Endothelial cell of umbilical vein (primary cell): ENCODE results near the gene AURKB. TPM values are rescaled to one million over a fixed set of nuclear protein-coding genes. Genes with fewer than 3 reads are reported as not detected.
A peak's percentile ranks its signal among the peaks of the same experiment; 100 is the strongest.

Source experiments
- BruUV-seq: library from RNA; stranded (reverse); fragments of 400-500 nt; replicated peaks from 2 replicates; lab custom pipeline; 2021; lab: Mats Ljungman, UMichigan
- CTCF ChIA-PET: fragments of 300-600, 350-600 bp; sonication (Branson Sonifier 250); formaldehyde crosslinking; loops from one replicate; lab custom pipeline; 2021; ENCODE audit warnings: antibody characterized with exemption, inconsistent platforms; lab: Charles Lee
- POLR2A ChIA-PET: fragments of 300-600, 350-600 bp; sonication (Branson Sonifier 250); formaldehyde crosslinking; loops from one replicate; lab custom pipeline; 2021; ENCODE audit warnings: antibody characterized with exemption, inconsistent platforms; lab: Charles Lee
- DNase-seq: peaks from one replicate; pipeline ENCODE4 v3.0.0-alpha.2; 2011; ENCODE audit warnings: low read depth, low spot score
- FAIRE-seq: peaks from 2 replicates; lab custom pipeline; 2011; peaks lifted over from hg19 to GRCh38; lab: Jason Lieb, UNC
- H2AFZ ChIP-seq: 2 replicates; pipeline ENCODE4 v1.6.0; 2012; ENCODE audit warnings: low read depth, low read length, control low read depth, inconsistent platforms
- H3K27ac ChIP-seq: 2 replicates; pipeline ENCODE4 v1.5.1; 2011; ENCODE audit warnings: low read depth, mild to moderate bottlenecking, control low read depth, low read length, moderate library complexity; ENCODE audit not compliant: insufficient read depth
- H3K27me3 ChIP-seq, 2 experiments: 2 replicates each; pipeline versions ENCODE4 v1.6.0 to v1.6.1; 2011; ENCODE audit warnings: low read length in 2 of 2, mixed read lengths in 1 of 2; ENCODE audit not compliant: control insufficient read depth in 2 of 2, insufficient read depth in 2 of 2
- H3K36me3 ChIP-seq, 2 experiments: 2 replicates in 1 of 2; 3 replicates in 1 of 2; pipeline ENCODE4 v1.5.1; 2011; ENCODE audit warnings: low read length in 2 of 2, mild to moderate bottlenecking in 1 of 2, moderate library complexity in 1 of 2; ENCODE audit not compliant: control insufficient read depth in 2 of 2, insufficient read depth in 2 of 2; ENCODE audit errors: extremely low read depth in 1 of 2
- H3K4me1 ChIP-seq: 3 replicates; pipeline ENCODE4 v1.5.1; 2011; ENCODE audit warnings: mild to moderate bottlenecking, low read length; ENCODE audit not compliant: control insufficient read depth, insufficient read depth; ENCODE audit errors: extremely low read depth
- H3K4me2 ChIP-seq: 2 replicates; pipeline ENCODE4 v1.6.1; 2011; ENCODE audit warnings: low read length, control low read depth, mixed read lengths; ENCODE audit not compliant: insufficient read depth
- H3K4me3 ChIP-seq, 3 experiments: fragments of 200-600 bp in 1 of 3; sonication (generic), shearing (Covaris generic) in 1 of 3; replicated peaks in 1 of 3; 2 replicates each; pipeline ENCODE4 v1.5.1; 2011 to 2016; ENCODE audit warnings: control low read depth in 3 of 3, low read length in 3 of 3, mild to moderate bottlenecking in 2 of 3, inconsistent platforms in 1 of 3, low read depth in 1 of 3, moderate library complexity in 1 of 3; ENCODE audit not compliant: insufficient read depth in 1 of 3
- H3K79me2 ChIP-seq: 2 replicates; pipeline ENCODE4 v1.6.0; 2012; ENCODE audit warnings: low read length, inconsistent platforms; ENCODE audit not compliant: control insufficient read depth, insufficient read depth
- H3K9ac ChIP-seq: replicated peaks from 2 replicates; pipeline ENCODE3; 2011; ENCODE audit warnings: low read length, control low read depth; ENCODE audit not compliant: insufficient read depth; ENCODE audit errors: extremely low read depth
- H3K9me1 ChIP-seq: replicated peaks from 3 replicates; pipeline ENCODE4 v1.6.0; 2011; ENCODE audit warnings: mild to moderate bottlenecking, low read length; ENCODE audit not compliant: control insufficient read depth, insufficient read depth; ENCODE audit errors: extremely low read depth
- H3K9me3 ChIP-seq: replicated peaks from 2 replicates; pipeline ENCODE4 v1.5.1; 2012; ENCODE audit warnings: low read length, inconsistent platforms; ENCODE audit not compliant: control insufficient read depth, insufficient read depth
- H4K20me1 ChIP-seq: replicated peaks from 2 replicates; pipeline ENCODE3; 2011; ENCODE audit warnings: mild to moderate bottlenecking, low read length; ENCODE audit not compliant: control insufficient read depth, insufficient read depth; ENCODE audit errors: extremely low read depth
- EZH2 ChIP-seq: IDR thresholded peaks from 2 replicates; pipeline ENCODE4 v1.6.1; 2012; ENCODE audit warnings: borderline replicate concordance, low read depth, mild to moderate bottlenecking, moderate library complexity, low read length, inconsistent platforms; ENCODE audit not compliant: severe bottlenecking
- FOS ChIP-seq: IDR thresholded peaks from 2 replicates; pipeline ENCODE4 v1.6.1; 2011; ENCODE audit warnings: mild to moderate bottlenecking, low read length, moderate library complexity, borderline replicate concordance; ENCODE audit not compliant: insufficient read depth
- GATA2 ChIP-seq: IDR thresholded peaks from 2 replicates; pipeline ENCODE4 v1.7.0; 2011; ENCODE audit warnings: low read depth, mild to moderate bottlenecking, moderate library complexity, mixed read lengths, low read length; ENCODE audit not compliant: insufficient read length, insufficient read depth
- JUN ChIP-seq: IDR thresholded peaks from 2 replicates; pipeline ENCODE4 v1.6.1; 2011; ENCODE audit warnings: borderline replicate concordance, low read depth; ENCODE audit not compliant: insufficient read length, insufficient read depth
- MYC ChIP-seq: IDR thresholded peaks from one replicate; pipeline ENCODE4 v1.6.1; 2011; ENCODE audit warnings: mild to moderate bottlenecking, low read depth, low read length
- POLR2A ChIP-seq: IDR thresholded peaks from 2 replicates; pipeline ENCODE4 v1.6.1; 2012; ENCODE audit warnings: low read depth, mild to moderate bottlenecking, control low read depth, low read length
- POLR2AphosphoS5 ChIP-seq: IDR thresholded peaks from 2 replicates; pipeline ENCODE4 v1.6.1; 2012; ENCODE audit warnings: low read depth, mild to moderate bottlenecking, control low read depth, low read length, moderate library complexity; ENCODE audit not compliant: insufficient read depth
- dilution Hi-C: fragments of 300-500 bp; cut with MboI; formaldehyde crosslinking; loops from one replicate; pipeline ENCODE4 v1.15.0; 2019; ENCODE audit warnings: low sequenced_read_pairs; ENCODE audit not compliant: extremely low pct_ligation_motif_present
- intact Hi-C: fragments of 100-400 bp; cut with micrococcal nuclease; formaldehyde crosslinking; loops from one replicate; pipeline ENCODE4 v1.10.0; 2022
- polyA plus RNA-seq, 4 experiments: library from polyadenylated mRNA; depleted of rRNA in 3 of 4; stranded (reverse) in 3 of 4; unstranded in 1 of 4; fragments of >200 nt; gene quantifications; 2 replicates each; pipeline versions ENCODE4 v1.2.1 to v1.2.3, GENCODE V29; 2011 to 2012; ENCODE audit warnings: missing spikeins in 1 of 4
- total RNA-seq: library from RNA; stranded (reverse); gene quantifications from 2 replicates; pipeline ENCODE4 v1.2.3, GENCODE V29; 2021
- TF ChIP-seq, protein P1 (sequence below), 2 donors: IDR thresholded peaks; 1 replicate in 1 of 2; 2 replicates in 1 of 2; pipeline ENCODE4 v1.5.1; 2011; ENCODE audit warnings: low read length in 2 of 2, mild to moderate bottlenecking in 2 of 2, moderate library complexity in 2 of 2, control low read depth in 1 of 2, inconsistent platforms in 1 of 2, low read depth in 1 of 2; ENCODE audit not compliant: insufficient read depth in 1 of 2; ENCODE audit errors: extremely low read depth in 1 of 2
- TF ChIP-seq, protein P2 (sequence below): IDR thresholded peaks from 2 replicates; pipeline ENCODE4 v1.6.1; 2011; ENCODE audit not compliant: insufficient read depth, insufficient read length

The AURKB gene
- total and polyA plus RNA-seq, 2 donors (not counting 3 experiments of a cell fraction or from before 2014, with no cell fraction given): 67.8 to 107 TPM

DNA sequence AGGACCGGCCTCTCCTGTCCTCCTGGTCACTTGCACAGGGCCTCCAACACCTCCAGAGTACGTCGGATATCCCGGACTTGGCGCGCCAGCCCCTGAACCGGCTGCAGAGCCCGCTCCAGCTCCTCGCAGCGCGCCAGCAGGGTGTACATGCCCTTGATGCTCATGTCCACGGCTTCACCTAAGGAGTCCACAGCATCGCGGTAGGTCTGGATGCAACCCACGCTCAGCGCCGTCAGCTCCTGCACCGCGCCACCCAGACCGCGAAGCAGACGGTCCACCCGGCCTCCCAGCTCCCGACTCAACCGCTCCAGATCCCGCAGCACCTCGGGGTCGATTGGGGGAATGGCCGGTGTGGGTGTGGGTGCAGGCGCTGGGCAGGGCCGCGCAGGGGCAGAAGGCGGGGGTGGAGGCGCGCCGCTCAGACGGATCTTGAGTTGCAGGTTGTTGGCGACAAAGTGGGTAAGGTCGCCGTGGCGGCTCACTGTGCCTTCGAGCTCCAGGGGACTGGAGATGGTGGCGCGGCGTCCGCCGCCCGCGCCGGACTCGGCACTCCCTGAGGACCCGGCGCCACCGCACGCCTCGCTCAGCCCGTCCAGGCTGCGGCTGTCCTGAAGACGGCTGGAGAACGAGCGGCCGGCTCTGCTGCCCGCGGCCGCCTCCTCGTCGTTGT, 21.2 kb downstream of the AURKB start:
- H3K27ac ChIP-seq: peak overlapping the region; percentile 65
- no peaks in the 10 kb centered on the region for H3K9me1 ChIP-seq
- intact Hi-C loops (no loop called here), dilution Hi-C loops (no loop called here)
- peaks cover 8% of the 10 kb centered on the region for H3K79me2 ChIP-seq
- no peaks in the 10 kb centered on the region for H3K9me3 ChIP-seq
- peak overlapping the region; percentile 79 for H3K9ac ChIP-seq
- no peaks in the 10 kb centered on the region for H3K36me3 ChIP-seq
- H2AFZ ChIP-seq: peak overlapping the region; percentile 78
- CTCF ChIA-PET: interaction anchor here (1.0 to 4.3 kb wide), 6 partner anchors 16 to 112 kb away, joined by 3 to 34 read pairs (median 4); partner anchors contain the start of gene AURKB
- no peak for TF ChIP-seq POLR2AphosphoS5
- no peak for TF ChIP-seq MYC
- no peak for TF ChIP-seq FOS
- TF ChIP-seq, protein P1, sequence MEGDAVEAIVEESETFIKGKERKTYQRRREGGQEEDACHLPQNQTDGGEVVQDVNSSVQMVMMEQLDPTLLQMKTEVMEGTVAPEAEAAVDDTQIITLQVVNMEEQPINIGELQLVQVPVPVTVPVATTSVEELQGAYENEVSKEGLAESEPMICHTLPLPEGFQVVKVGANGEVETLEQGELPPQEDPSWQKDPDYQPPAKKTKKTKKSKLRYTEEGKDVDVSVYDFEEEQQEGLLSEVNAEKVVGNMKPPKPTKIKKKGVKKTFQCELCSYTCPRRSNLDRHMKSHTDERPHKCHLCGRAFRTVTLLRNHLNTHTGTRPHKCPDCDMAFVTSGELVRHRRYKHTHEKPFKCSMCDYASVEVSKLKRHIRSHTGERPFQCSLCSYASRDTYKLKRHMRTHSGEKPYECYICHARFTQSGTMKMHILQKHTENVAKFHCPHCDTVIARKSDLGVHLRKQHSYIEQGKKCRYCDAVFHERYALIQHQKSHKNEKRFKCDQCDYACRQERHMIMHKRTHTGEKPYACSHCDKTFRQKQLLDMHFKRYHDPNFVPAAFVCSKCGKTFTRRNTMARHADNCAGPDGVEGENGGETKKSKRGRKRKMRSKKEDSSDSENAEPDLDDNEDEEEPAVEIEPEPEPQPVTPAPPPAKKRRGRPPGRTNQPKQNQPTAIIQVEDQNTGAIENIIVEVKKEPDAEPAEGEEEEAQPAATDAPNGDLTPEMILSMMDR (IDR thresholded peaks at IDR 0.05; ENCODE audit: extremely low read depth in 1 of 2, insufficient read depth in 1 of 2, low read depth in 1 of 2, low read length in 2 of 2): no peak
- TF ChIP-seq, protein P2, sequence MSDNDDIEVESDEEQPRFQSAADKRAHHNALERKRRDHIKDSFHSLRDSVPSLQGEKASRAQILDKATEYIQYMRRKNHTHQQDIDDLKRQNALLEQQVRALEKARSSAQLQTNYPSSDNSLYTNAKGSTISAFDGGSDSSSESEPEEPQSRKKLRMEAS: no peak
- TF ChIP-seq GATA2: no peak
- no peak for TF ChIP-seq JUN
- no peak for TF ChIP-seq EZH2
- TF ChIP-seq POLR2A: no peak
- peaks cover 27% of the 10 kb centered on the region for H3K4me1 ChIP-seq
- FAIRE-seq (no peak), DNase-seq (peak; percentile 37)
- POLR2A ChIA-PET: interaction anchor here (0.7 to 2.7 kb wide), 3 partner anchors 16 to 33 kb away, joined by 3 to 17 read pairs (median 8); no protein-coding TSS in a partner anchor
- H3K27me3 ChIP-seq: no peaks in the 10 kb centered on the region
- no peaks in the 10 kb centered on the region for H4K20me1 ChIP-seq
- peak overlapping the region; percentile 45 to 66 (median 49) for H3K4me3 ChIP-seq
- BruUV-seq: no TSS peak
- peak overlapping the region; percentile 71 for H3K4me2 ChIP-seq
